ENCODE data around the gene KLF11.
A peak's percentile ranks its signal among the peaks of the same experiment; 100 is the strongest.

KLF11 gene

DNA sequence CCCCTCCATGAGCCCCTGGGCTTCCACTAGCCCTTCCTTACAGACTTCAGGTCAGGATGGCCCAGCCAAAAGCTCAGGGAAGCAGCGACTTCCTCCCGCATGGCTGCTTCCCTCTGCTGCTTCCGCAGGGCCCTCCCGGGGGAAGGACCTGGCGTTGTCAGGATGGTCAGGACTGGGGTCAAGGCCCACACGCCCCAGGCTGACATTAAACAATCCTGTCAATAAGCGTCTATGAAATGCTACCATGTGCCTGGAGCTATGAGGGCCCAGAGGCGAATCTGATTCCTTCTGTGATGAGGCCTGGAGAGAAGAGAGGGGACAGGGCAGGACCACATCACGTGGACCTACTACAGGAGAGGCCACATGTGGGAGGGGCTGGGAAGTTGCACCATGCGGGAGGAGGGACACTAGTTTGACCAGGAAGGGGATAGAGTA lies 19.6 kb downstream of the KLF11 start:
- no peak for DNase-seq (ENCODE audit: low read depth, low spot score)

- no peak for DNase-seq (ENCODE audit: low read depth, low spot score)
Observed at GRCh38 chr2:10063566-10063965, 20.2 kb downstream of the KLF11 start.

DNA sequence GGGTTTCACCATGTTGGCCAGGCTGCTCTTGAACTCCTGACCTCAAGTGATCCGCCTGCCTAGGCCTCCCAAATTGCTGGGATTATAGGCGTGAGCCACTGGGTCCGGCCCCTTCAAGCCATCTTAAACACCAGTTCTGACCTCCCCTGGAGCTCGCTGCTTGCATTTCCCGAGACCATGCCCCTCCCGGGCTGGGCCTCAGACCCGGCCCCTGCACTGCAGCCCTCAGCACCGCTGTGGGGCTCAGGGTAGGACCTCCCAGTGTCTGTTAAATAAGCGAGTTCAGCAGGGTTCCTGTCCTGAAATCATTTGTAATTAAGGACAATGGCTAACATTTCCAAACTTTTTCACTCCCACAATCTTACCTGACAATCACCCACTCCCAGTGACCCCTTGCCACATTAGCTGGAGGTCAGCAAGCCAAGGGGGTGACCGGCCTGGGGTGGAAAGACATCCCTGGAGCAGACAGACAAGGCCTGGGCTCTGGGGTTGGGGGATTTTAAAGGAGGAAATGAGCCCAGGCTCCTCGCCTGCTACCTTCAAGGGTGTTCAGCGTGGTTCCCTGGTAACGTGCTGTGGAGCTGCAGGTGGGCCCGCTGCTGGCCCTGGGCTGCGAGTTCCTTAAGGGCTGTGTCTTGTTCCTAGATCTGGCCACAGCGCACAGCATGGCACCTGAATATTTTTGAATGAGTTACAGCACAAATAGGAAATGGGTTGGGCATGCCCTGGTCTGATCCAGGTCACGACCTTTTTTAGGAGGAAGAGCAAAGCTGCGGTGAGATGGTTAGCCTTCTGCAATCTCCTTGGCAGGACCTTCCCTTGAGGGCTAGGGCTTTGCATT lies 21.8 kb downstream of the KLF11 start:
- no peak for DNase-seq (ENCODE audit: low read depth, low spot score)

GRCh38 chr2:10065773-10066055 lies 22.4 kb downstream of the KLF11 start:
- no peak for DNase-seq (ENCODE audit: low read depth, low spot score)

- no peak for DNase-seq (ENCODE audit: low read depth, low spot score)
Observed at GRCh38 chr2:10067330-10067729, 24.0 kb downstream of the KLF11 start.

GRCh38 chr2:10067881-10068280 lies 24.5 kb downstream of the KLF11 start:
- no peak for DNase-seq (ENCODE audit: low read depth, low spot score)

DNA sequence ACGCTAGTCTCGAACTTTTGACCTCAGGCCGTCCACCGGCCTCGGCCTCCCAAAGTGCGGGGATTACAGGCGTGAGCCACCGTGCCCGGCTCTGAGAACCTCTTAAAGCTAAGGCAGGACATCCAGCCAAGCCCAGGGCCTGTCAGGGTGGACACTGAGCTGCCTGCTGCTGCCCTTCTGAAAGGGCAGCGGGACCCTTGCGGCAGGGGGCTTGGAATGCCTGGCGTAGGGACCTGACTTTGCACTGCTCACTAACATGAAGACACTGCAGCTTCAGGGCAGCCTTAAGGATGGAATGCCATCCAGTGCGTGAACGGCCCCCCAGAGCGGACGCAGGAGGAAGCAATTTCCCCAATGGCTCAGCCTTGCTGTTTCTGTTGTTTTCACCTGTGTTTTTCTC lies 27.8 kb downstream of the KLF11 start:
- no peak for DNase-seq (ENCODE audit: low read depth, low spot score)

DNA sequence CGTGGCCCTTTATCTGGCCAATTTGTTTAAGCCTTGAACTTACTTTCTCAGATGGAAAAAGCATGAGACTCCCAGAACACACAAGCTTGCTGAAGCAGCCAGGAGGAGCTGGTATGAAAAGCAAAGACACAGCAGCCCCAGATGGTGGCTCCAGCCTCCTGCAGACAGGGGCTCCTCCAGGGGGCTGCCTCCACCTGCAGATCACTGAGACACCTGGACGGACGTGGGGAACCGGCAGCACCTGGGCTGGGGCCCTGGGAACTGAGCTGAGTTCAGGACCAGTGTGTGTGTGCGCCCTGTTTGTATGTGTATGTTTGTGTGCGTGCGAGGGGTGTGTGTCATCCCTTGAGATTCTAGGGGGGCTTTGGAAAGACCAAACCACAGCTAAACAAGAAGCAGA lies 28.2 kb downstream of the KLF11 start:
- no peak for DNase-seq (ENCODE audit: low read depth, low spot score)

DNA sequence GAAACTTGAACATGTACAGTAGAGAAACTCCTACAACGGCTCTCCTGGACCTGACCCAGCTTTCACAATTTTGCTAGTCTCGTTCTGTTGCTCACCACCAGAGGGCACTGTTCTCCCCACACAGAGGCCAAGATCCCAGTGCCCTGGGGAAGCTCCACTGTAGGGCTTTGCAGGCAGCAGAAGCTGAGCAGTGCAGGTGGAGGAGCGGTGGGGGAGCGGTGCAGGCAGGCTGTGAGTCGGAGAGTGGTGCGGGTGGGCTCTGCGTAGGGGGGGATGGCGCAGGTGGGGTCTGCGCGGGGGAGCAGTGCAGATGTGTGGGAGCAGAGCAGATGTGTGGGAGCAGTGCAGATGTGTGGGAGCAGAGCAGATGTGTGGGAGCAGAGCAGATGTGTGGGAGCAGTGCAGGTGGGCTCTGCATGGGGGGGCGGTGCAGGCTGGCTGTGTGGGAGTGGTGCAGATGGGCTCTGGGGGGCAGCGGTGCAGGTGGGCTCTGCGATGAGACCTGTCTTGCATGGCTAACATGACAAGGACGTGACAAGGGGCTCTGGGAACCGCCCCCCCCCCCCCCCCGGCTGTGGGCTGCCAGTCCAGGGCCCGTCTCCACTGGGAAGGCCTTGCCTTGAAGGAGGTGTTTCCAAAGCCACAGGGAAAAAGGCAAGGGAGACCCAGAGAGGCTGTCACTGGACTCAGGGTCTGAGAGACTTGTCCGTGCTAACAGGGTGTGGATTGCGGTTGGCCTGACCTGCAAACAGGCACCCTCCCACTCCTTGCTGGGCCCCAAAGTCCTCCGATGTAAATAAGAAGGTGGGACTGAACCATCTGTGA lies 29.5 kb downstream of the KLF11 start:
- peak; percentile 54 for DNase-seq (ENCODE audit: low read depth, low spot score)

GRCh38 chr2:10073706-10074105 lies 30.4 kb downstream of the KLF11 start:
- no peak for DNase-seq (ENCODE audit: low read depth, low spot score)

- DNase-seq (ENCODE audit: low read depth, low spot score) = no peak
Observed at GRCh38 chr2:10075101-10075500, 31.8 kb downstream of the KLF11 start.

GRCh38 chr2:10075571-10076209 lies 32.3 kb downstream of the KLF11 start:
- DNase-seq (ENCODE audit: low read depth, low spot score) = no peak

- DNase-seq (ENCODE audit: low read depth, low spot score) = no peak
Observed at GRCh38 chr2:10076511-10076910, 33.2 kb downstream of the KLF11 start.

DNA sequence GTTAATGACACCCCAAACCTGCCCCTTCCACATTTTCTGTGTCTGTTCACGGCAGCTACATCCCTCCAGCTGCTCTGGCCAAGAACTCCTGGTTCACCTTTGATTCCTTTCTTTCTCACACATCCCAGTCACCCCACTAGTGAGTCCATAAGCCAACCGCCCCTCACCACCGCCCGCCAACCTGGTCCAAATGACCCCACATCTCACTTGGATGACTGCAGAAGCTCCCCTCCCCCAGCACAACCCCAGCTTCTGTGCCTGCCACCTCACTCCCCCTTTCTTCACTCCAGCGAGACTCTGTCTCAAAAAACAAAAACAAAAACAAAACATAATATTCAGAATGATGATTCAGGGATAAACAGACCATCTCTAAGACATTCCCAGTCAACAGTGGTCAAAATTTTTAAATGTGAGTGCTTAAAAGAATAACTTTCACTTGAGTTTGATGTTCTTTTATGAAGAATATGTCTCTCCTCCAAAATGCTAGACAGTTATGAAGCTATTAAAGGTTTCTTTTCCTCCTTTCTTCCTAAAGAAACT lies 33.7 kb downstream of the KLF11 start:
- no peak for DNase-seq (ENCODE audit: low read depth, low spot score)

DNA sequence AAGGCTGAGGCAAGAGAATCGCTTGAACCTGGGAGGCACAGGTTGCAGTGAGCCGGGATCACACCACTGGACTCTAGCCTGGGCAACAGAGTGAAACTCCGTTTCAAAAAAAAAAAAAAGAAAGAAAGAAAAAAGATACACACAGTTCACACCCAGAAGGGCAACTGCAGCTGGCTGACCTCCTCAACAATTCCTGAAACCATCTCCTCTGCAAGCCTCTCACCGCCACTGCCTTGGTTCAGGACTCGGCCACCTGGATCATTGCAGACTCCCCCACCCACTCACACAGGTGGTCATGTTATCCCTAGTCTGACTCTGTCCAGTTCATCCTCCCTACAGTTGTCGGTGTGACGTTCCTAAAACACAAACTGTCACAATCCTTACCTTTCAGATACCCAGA lies 34.7 kb downstream of the KLF11 start:
- no peak for DNase-seq (ENCODE audit: low read depth, low spot score)

GRCh38 chr2:10078704-10079265 lies 35.4 kb downstream of the KLF11 start:
- DNase-seq (ENCODE audit: low read depth, low spot score) = no peak

- DNase-seq (ENCODE audit: low read depth, low spot score) = no peak
Observed at GRCh38 chr2:10079266-10079869, 36.0 kb downstream of the KLF11 start.

DNA sequence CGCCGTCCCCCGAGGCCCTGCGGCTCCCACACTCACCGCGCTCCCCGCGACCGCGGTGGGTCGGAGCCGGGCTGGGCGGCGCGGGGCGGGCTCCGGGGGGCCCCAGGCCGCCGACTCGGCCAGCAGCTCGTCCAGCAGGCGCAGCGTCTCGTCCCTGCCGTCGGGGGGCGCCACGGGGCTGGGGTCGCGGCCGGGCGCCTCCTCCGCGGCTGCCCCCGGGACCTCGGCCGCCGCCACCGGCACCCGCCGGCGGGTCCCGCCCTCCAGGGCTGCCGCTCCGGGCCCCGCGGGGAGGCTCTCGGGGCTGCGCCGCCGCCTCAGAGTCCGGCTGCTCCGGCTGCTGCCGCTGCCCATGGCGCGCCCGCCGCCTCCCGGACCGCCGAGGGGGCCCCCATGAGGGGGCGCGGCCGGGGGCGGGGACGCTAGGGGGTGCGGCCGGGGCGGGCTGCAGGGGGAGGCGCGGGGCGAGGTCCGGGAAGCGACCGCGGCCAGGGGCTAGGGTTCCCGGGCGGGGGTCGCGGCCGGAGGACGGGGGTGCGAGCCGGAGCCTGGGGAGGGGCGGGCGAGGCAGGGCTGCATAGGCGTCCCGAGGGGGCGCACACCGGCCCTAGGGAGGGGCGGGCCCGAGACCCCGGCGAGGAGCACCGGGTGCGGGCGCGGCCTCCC lies 36.7 kb downstream of the KLF11 start, which contains the start of gene CYS1:
Gene CYS1 (minus strand): TSS at position 542 of the 666 bp plus-strand sequence. CDS start 188 bp downstream, at position 354.
- no peak for DNase-seq (ENCODE audit: low read depth, low spot score)

DNA sequence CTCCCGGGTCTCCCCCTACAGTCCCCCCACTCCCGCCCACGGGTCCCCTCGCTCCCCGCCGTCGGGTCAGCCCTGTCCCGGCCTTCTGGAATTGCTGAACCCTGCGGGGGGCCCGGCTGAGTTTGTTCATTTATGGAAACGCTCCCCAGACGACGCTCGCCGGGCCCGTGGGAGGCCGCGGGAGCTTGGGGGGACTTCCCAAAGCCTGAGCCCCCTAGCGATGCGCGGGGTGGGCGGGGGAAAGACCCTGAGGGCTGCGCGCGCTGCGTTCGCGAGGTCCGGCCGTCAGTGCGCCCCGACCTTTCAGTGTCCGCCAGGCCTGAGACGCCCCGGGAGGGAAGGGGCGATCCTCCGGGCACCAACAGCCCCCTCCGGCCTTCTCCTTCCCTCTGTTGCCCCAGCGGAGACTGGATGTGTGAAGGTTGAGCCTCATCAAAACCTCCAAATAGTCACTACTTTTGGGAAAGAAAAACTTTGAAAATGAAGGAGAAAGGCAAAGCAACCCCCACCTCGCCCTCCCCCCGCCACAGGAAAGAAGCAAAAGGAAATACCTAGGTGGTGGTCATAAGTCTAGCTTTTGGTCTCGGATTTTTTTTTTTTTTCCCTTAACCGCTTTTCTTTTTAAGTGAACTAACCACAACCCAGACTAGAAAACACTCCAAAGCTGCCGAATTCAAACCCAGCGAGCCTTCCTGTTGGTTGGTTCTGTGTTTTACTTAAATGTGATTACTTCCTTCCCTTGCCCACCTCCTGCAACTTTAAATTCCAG lies 37.4 kb downstream of the KLF11 start:
- DNase-seq (ENCODE audit: low read depth, low spot score) = no peak

GRCh38 chr2:10083046-10083445 lies 39.7 kb downstream of the KLF11 start:
- DNase-seq (ENCODE audit: low read depth, low spot score) = no peak

All from iPS DF 19.7 (cell line).